Measurements from ENCODE around the gene PRDM16.

PRDM16 gene

DNA sequence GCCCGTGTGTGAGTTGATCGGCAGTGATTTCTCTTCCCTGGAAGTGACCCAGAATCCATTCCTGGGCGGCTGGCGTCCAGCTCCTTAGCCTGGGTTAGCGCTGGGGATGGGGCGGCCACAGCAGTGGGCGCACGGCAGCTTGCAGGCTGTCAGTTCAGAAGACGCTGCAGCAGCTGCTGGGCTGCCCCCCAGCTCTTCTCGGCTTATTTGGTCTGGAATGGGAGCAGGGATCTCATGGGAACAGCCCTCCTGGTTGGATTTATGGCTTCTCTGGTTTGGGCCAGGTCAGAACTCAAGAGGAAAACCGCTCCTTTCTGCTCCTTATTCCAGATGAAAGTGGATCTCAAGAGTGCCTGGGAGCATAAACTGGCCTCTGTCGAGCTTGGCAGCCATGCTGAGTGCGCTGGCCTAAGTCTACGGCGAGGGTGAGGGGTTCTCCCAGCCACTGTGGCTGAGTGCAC lies 148.2 kb downstream of the PRDM16 start:
- DNase-seq: no peak

GRCh38 chr1:3217979-3218679 lies 149.1 kb downstream of the PRDM16 start:
- no peak for DNase-seq

DNA sequence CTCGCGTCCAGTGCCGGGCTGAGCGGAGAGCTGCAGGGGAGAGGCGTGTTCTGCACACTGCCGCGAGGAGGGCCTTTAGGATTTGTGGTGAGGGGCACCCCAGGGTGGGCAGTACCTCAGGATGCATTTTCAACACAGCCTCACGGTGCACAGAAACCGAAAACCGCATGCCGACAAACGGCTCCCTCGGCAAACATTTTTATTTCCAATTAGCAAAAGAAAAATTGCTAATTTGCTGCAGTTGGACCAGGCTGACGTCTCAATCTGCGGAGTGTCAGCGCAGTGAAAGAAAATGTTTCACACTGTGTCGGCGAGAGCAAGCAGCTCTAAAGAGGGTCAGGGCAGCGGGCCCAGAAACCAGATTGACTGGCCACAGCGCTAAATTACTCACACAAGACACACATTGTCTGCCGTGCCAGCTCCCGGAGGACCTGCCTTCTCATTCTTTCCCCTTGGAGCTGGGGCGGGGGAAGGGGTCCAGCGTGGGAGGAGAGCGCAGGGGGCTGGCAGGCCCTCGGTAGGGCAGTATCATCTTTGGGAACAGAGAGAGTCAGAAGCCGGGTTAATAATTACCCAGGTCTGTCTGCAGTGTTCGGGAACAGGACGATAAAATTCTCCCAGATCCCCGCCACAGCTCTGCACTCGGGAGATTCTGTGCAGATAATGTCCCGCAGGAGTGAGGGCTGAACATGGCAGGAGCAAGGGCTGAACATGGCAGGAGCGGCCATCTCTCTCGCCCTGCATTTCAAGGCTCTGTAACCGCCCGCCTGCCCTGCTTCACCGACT lies 150.2 kb downstream of the PRDM16 start:
- no peak for DNase-seq

DNA sequence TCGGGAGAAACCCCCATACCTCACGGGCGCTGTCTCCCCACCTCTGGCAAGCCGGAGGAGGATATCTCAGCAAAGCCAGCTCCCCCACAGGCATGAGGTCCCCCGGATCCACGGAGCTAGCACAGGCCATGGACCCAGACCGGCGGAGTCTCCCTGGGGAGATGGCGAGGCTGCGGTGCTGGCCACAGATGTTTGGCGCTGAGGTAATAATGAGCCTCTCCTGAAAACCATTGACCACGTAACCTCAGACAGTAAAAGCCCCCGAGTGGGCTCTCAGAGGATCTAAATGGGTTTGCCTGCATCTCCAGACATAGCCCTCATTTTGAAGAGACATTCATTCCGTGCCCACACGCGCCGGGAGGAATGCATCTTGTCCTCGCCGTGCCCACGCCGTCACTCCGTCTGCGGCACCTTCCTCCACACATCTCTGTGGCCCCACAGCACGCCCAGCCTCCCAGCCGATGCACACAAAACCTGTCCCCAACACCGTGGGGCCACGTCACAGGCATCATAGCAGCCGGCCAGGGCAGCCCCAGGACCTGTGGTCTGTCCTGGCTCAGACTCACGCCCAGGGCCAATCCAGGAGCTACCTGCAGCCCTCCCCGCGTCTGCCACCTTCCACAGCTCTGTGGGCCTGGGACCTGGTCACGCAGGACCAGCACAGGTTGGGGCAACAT lies 150.9 kb downstream of the PRDM16 start:
- no peak for DNase-seq

- DNase-seq: no peak
These were observed 152.4 kb downstream of the PRDM16 start for GRCh38 chr1:3221112-3222041.

GRCh38 chr1:3222042-3222692 lies 153.2 kb downstream of the PRDM16 start:
- no peak for DNase-seq

DNA sequence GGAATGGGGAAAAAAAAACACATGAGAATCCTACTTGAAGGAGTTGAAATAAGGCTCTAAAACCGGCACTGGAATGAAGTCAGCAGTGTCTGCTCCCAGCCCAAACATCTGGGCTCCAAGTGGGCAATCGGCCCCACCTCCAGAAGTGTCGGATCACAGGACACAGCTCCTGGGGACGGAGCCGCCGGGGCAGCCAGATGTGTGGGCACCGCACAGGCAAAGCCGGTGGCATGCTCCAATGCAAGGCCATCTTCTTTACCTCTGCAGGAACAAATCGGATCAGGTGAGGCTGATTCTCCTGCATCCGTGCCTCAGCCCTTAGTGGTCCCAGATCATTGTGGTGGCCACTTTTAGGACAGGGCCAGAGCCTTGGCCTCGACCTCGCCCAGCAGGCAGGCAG lies 156.7 kb downstream of the PRDM16 start:
- no peak for DNase-seq

- DNase-seq: no peak
These were observed 157.2 kb downstream of the PRDM16 start for GRCh38 chr1:3226191-3226590.

- no peak for DNase-seq
These were observed 157.8 kb downstream of the PRDM16 start for GRCh38 chr1:3226701-3227350.

DNA sequence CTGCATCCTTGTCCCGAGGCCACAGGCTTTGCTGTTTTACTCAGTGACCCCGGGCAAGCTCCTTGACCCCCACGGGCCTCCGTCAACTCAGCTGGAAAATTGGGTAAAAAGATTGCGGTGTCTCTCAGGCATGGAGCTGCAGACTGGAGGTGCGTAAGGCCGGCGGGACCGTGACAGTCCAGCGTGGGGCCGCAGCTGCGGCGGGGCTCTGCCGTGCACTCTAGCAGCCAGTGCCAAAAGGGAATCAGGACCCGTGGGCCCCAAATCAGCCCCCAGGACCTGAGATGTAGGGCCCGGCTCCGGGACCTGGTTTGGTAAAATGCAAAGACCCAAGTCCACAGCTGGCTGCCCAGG lies 158.3 kb downstream of the PRDM16 start:
- no peak for DNase-seq

- no peak for DNase-seq
These were observed 158.9 kb downstream of the PRDM16 start for GRCh38 chr1:3227893-3228292.

DNA sequence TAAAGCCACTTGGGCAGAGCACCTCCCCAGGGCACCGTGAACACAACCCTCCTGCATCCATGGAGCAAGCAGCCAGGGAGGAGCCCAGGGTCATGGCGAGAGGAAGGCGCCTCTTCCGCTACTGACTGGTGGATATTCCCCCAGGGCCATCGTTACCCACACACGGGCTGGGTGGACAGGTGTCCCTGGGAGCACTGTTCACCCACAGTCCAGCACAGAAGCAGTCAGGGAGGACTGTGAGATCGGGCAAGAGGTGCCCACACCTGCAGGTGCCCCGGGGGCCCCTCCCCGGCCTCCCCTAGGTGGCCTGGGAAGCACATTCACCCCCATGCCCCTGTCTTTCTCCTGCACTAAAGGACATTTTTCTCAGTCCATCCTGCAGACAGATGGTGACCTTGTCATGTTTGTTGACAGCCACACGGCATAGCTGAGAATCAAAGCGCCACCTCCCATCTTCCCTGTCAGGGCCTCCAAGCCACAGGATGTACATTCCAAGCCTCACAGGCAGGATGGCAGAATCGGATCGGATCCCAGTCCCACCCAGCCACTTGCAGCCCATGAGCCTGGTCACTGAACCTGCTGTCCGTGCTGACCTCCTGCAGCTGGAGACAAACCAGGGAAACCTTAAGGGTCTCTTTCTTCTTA lies 160.2 kb downstream of the PRDM16 start:
- DNase-seq: no peak

- DNase-seq: no peak
These were observed 161.6 kb downstream of the PRDM16 start for GRCh38 chr1:3230553-3230952.

DNA sequence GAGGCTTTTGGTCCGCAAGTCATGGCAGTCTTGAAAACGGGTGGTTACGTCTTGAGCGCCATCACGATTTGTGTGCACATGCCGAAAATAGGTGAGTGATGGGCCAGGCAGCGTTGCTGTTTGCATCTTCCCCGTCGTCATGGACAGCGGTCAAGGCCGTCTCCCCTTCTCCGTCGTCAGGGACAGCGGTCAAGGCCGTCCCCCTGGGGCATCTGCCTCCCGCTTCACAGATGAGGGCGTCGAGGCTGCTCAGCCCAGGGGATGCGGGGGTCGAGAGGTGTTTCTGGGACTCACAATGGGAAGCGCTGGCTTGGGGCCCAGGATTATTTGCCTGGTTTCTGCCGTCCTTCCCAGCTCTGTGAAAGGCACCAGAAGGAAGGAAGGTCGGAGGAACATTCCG lies 162.2 kb downstream of the PRDM16 start:
- no peak for DNase-seq

DNA sequence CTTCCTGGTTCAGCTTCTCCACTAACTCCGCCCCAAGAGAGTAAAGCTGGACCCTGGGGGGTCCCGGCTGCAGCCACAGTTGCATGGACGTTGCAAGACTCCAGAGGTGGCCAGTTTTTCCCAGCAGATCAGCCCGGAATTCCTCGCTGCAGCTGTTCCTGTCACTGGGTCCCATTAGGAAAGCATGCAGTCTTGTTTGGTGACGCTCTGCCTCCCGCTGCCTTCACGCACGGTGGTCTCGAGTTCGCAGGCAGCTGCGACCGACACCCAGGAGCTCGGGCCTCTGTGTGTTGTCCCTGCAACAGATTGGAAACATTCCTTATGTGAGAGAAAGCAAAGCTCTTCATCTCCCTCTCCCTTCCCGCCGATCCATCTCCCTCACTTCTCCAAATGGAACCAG lies 162.8 kb downstream of the PRDM16 start:
- DNase-seq: no peak

DNA sequence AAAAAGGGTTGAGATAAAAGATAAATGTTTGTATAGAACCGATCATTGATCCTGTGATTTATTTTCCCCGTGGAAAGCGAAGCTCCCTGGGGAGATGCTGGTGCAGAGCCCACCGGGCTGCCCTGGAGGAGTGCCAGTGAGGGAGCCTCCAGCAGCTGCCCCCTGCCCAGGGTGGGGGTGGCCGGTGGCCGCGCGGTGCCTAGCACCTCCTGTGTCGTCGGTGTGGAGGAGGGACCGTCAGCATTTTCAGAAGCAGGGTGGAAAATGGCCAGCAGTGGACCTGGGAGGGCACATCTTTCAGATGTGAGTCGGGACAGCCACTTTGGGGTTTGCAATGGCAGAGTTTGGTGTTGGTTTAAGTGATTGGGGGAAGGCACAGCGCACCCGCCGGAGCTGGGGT lies 164.0 kb downstream of the PRDM16 start:
- no peak for DNase-seq

GRCh38 chr1:3233551-3233950 lies 164.5 kb downstream of the PRDM16 start:
- DNase-seq: no peak

GRCh38 chr1:3234281-3234680 lies 165.3 kb downstream of the PRDM16 start:
- no peak for DNase-seq

GRCh38 chr1:3234956-3235355 lies 166.0 kb downstream of the PRDM16 start:
- no peak for DNase-seq

- no peak for DNase-seq
These were observed 166.5 kb downstream of the PRDM16 start for GRCh38 chr1:3235496-3235895.

DNA sequence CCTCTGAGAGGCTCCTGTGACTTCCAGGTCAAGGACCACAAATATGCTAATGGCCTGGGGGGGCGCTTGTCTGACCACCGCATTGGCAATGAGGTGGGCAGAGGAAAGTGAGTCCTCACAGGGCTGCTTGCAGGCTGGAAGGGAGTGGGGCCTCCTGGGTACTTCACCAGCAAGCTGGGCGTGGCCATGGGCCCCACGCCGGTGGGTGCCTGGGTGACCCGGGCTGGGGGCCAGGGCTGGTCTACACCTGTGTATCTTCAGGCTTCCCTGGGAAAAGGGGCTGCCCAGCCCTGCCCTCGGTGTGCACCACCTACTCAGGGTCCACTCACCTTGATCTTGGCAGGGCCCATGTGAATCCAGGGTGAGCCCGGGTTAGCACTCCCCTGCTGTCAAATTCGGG lies 167.4 kb downstream of the PRDM16 start:
- no peak for DNase-seq
